ENCODE measurements around the gene ADORA1.

The ADORA1 gene

DNA sequence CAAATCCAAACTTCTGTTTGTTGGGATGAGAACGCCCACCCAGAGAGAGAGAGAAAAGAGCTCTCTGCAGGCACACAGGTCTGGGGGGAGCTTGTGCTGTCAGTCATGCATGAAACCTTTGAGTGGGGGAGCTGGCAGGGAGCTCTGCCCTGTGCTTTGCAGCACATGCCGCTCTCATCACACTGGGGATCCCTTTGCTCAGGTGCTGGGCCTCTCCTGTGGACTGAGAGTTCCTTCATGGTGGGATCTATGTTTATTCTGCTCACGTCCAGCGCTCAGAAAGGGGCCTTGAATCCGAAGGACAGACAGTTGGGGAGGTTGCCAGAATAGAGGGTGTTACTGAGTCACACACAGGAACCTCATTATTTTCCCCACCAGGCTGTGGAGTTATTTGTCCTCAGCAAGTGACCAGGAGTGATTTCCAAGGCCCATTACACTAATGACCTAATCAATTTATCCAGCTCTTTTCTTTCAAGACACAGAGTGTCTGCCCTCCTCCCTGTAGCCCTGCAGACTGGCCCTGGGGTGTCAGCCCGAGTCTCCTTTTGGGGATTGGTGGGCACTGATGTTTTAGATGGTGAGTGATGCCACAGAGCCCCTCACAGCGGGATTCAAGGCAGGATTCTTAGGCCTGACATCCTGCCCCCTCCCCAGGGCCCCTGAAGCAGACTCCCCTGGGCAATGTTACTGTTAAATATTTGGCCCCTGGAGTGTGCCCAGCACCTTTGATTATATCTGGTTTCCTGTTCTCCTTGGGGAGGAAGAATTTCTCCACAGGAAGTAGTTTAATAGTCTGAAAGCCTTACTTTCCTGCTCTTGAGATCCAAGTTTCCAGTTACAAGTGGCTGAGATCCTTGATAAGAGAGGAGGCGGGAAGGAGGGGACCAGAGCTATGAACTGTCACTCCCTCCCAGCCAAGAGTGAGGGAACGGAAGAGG, 25.8 kb downstream of the ADORA1 start:
- FAIRE-seq: no peak
- DNase-seq (ENCODE audit: insufficient read length, low spot score): no peak
- TF ChIP-seq, protein P1, sequence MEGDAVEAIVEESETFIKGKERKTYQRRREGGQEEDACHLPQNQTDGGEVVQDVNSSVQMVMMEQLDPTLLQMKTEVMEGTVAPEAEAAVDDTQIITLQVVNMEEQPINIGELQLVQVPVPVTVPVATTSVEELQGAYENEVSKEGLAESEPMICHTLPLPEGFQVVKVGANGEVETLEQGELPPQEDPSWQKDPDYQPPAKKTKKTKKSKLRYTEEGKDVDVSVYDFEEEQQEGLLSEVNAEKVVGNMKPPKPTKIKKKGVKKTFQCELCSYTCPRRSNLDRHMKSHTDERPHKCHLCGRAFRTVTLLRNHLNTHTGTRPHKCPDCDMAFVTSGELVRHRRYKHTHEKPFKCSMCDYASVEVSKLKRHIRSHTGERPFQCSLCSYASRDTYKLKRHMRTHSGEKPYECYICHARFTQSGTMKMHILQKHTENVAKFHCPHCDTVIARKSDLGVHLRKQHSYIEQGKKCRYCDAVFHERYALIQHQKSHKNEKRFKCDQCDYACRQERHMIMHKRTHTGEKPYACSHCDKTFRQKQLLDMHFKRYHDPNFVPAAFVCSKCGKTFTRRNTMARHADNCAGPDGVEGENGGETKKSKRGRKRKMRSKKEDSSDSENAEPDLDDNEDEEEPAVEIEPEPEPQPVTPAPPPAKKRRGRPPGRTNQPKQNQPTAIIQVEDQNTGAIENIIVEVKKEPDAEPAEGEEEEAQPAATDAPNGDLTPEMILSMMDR (IDR thresholded peaks at IDR 0.05; ENCODE audit: insufficient read depth, missing control alignments): no peak

DNA sequence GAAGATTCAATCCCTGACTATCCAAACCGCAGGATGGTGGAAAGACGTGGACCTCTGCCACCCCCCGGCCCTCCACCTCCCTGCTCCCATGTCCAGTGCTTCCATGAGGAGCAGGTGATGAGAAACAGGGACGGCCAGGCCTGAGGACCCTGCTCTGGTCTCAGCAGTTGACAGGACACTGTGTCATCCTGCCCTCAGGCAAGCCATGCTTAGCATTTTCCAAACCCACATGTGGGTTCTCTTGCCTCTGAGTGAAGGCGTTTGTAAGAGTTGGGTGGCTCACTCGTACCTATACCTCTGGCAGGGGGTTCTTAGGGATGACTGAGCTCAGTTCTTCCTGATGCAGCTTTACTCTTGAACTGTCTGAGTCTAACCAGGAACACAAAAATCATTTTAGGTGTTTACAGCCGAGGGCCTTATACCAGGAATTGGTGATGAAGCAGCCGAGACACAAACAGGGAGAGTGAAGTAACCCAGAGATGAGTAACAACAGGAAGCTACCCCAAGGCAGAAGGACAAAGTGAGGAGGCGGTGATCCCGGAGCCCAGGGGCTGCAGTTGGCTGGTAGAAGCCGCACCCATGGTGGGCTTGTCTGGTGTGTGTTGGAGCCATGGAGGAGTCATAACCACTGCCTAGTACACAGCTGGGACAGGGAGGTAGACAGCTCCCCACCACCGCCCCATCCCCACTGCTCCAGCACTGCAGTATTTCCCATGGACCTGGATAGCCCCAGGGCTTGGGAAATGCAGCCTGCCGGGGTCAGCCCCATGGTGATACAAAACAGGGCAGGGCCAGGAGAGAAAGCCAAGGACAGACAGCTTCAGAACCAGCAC, 26.7 kb downstream of the ADORA1 start:
- FAIRE-seq: no peak
- no peak for DNase-seq (ENCODE audit: insufficient read length, low spot score)
- TF ChIP-seq, protein P1 (IDR thresholded peaks at IDR 0.05; ENCODE audit: insufficient read depth, missing control alignments): no peak

DNA sequence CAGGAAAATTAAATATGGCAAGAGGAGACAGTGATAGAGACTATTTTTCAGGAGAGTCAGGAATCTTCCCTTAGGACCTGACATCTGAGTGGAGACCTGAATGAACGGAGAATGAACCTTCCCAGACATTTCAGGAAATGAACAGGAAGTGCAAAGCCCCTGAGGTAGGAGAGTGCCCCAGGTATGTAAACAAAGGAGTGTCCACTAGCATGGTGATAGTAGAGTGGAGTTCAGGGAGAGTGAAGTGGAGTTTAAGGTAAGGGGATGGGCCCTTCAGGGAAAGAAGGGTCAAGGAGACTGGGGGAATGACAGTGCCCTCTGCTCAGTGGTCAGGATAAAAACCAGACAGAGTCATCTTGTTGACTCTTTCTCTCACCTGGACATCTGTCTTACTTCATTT, 28.8 kb downstream of the ADORA1 start:
- DNase-seq (ENCODE audit: insufficient read length, low spot score): no peak
- TF ChIP-seq, protein P1 (IDR thresholded peaks at IDR 0.05; ENCODE audit: insufficient read depth, missing control alignments): no peak
- FAIRE-seq: no peak

DNA sequence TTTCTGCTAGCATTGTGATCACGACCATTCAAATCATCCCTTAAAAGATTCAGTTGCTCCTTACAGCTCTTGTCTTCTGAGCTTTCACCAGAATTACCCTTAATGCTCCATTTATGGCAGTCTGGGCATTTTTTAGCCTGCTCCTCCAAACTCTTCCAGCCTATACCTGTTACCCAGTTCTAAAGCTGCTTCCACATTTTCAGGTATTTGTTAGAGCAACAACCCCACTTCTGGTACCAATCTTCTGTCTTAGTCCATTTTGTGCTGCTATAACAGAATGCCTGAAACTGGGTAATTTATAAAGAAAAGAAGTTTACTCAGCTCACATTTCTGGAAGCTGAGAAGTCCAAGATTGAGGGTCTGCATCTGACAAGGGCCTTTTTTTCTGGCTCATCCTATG, 30.9 kb downstream of the ADORA1 start:
- TF ChIP-seq, protein P1 (IDR thresholded peaks at IDR 0.05; ENCODE audit: insufficient read depth, missing control alignments): no peak
- FAIRE-seq: no peak
- no peak for DNase-seq (ENCODE audit: insufficient read length, low spot score)

DNA sequence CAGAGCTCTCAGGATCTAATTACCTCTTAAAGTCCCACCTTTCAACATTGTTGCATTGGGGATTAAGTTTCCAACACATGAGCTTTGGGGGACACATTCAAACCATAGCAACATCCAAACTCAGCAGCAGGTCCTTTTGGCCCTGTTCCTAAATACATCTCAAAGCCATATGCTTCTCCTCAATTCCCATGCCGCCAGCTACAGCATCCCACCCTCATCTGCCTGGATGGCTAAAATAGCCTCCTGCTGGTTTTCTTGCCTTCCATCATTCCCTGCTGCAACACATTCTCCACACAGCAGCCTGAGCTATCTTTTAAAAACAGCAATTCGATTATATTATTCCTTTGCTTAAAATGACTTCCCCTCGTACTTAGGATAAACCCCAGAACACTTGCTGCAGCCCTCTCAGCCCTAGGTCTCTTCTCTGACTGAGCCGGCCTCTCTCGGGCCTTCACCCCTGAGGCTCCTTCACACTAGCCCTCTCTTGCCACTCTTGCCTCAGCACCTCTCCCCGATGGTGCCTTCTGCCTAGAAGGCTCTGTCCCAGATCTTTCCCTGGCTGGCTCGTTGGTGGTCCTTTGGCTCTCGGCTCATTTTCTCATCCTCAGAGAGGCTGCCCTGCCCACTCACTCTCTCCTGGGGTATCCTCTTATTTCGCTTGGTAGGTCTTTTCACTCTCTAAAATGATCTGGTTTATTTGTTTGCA, 31.6 kb downstream of the ADORA1 start:
- no peak for FAIRE-seq
- no peak for DNase-seq (ENCODE audit: insufficient read length, low spot score)
- TF ChIP-seq, protein P1 (IDR thresholded peaks at IDR 0.05; ENCODE audit: insufficient read depth, missing control alignments): no peak

DNA sequence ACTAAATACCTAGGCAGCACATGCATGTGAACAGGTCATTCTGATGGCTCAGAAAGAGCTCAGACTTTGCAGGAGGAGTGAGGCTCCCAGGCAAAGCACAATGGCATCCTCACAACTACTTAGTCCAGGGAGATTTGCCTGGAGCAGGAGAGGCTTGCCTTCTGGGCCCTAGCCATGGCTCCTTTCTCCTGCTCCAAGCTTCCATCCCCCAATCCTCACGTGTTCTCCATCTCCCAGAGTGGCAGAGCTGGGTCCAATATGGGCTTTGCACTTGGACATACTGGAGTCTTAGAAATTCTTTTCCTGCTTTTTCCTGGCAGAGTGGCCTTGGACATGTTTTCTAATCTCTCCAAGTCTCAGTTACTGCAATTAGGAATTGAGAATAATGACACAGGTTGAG, 32.3 kb downstream of the ADORA1 start:
- no peak for FAIRE-seq

More for the DNA sequence above, 32.3 kb downstream of the ADORA1 start:
- DNase-seq (ENCODE audit: insufficient read length, low spot score): no peak
- TF ChIP-seq, protein P1 (IDR thresholded peaks at IDR 0.05; ENCODE audit: insufficient read depth, missing control alignments): no peak
